Small intestine (tissue), 7 donors: Measurements from ENCODE around the gene BEND3. TPM values are rescaled to one million over a fixed set of nuclear protein-coding genes. Genes with fewer than 3 reads are reported as not detected.
A peak's percentile ranks its signal among the peaks of the same experiment; 100 is the strongest.

Experiments
- DNase-seq, 2 donors: peaks; one replicate each; pipeline versions ENCODE4 v3.0.0 to v3.0.0-alpha.2; 2013
- FAIRE-seq: peaks from 2 replicates; lab custom pipeline; 2012; peaks lifted over from hg19 to GRCh38; lab: Jason Lieb, UNC
- H3K27ac ChIP-seq, 3 donors: one replicate each; pipeline ENCODE4 v1.5.1; 2013; ENCODE audit warnings: low read length in 2 of 3, mild to moderate bottlenecking in 2 of 3, control low read depth in 1 of 3, inconsistent platforms in 1 of 3, low read depth in 1 of 3, moderate library complexity in 1 of 3
- H3K27me3 ChIP-seq, 3 donors: one replicate each; pipeline ENCODE4 v1.6.1; 2013; ENCODE audit warnings: low read length in 3 of 3, inconsistent platforms in 1 of 3; ENCODE audit not compliant: control insufficient read depth in 3 of 3, insufficient read depth in 3 of 3
- H3K36me3 ChIP-seq, 3 donors: one replicate each; pipeline ENCODE4 v1.6.1; 2013; ENCODE audit warnings: low read length in 3 of 3, inconsistent platforms in 1 of 3, low read depth in 1 of 3, mild to moderate bottlenecking in 1 of 3, moderate library complexity in 1 of 3; ENCODE audit not compliant: control insufficient read depth in 3 of 3, insufficient read depth in 2 of 3
- H3K4me1 ChIP-seq, 3 donors: one replicate each; pipeline ENCODE4 v1.6.1; 2013; ENCODE audit warnings: low read length in 2 of 3, inconsistent platforms in 1 of 3, low read depth in 1 of 3, mild to moderate bottlenecking in 1 of 3, moderate library complexity in 1 of 3; ENCODE audit not compliant: control insufficient read depth in 3 of 3, insufficient read depth in 2 of 3
- H3K4me3 ChIP-seq, 3 donors: one replicate each; pipeline ENCODE4 v1.5.1; 2013; ENCODE audit warnings: low read length in 3 of 3, control low read depth in 1 of 3, inconsistent platforms in 1 of 3, low read depth in 1 of 3, mild to moderate bottlenecking in 1 of 3, moderate library complexity in 1 of 3
- H3K9me3 ChIP-seq, 2 donors: one replicate each; pipeline ENCODE4 v1.6.1; 2013; ENCODE audit warnings: low read depth in 1 of 2, low read length in 1 of 2; ENCODE audit not compliant: control insufficient read depth in 2 of 2, insufficient read depth in 1 of 2
- WGBS, 3 donors: extraction: QIAGEN DNeasy Blood & Tissue Kit; methylation state at CpG; one replicate each; pipeline ENCODE4 v1.1.7; 2013; 5-methylcytosine and 5-hydroxymethylcytosine counted together
- polyA plus RNA-seq, 4 donors: library from polyadenylated mRNA; stranded (reverse) in 3 of 4; unstranded in 1 of 4; fragments of 200-250 nt in 3 of 4; fragments of 120-200 nt in 1 of 4; gene quantifications; one replicate each; pipeline versions ENCODE4 v1.2.1 to v1.2.3, GENCODE V29; 2013
- donor health status: healthy with polysubstance abuse.
- donor health status: control.
- donor health status: control.
- donor health status: Bipolar disorder and iron deficiency.
- donor health status: healthy.

Gene BEND3
- polyA plus RNA-seq, 4 donors = 0.45 to 5.5 (median 1.8) TPM

GRCh38 chr6:107059606-107060005 lies 55.7 kb downstream of the BEND3 start:
- H3K4me1 ChIP-seq = no peaks in the 10 kb centered on the region
- WGBS, 3 donors = 90 to 97% (median 94%) methylated on average over 4 of the region's 4 CpGs
- H3K36me3 ChIP-seq = no peaks in the 10 kb centered on the region

GRCh38 chr6:107057679-107058078 lies 57.6 kb downstream of the BEND3 start:
- no peak for FAIRE-seq
- H3K27ac ChIP-seq = no peak overlapping the region
- H3K36me3 ChIP-seq = no peaks in the 10 kb centered on the region

More at GRCh38 chr6:107059606-107060005, 55.7 kb downstream of the BEND3 start:
- DNase-seq (no peak), FAIRE-seq (no peak)
- no peak overlapping the region for H3K27ac ChIP-seq
- H3K4me3 ChIP-seq = no peak overlapping the region
- no peaks in the 10 kb centered on the region for H3K9me3 ChIP-seq
- no peaks in the 10 kb centered on the region for H3K27me3 ChIP-seq

GRCh38 chr6:107056796-107057195 lies 58.5 kb downstream of the BEND3 start:
- DNase-seq = no peak
- no peaks in the 10 kb centered on the region for H3K9me3 ChIP-seq
- WGBS, 3 donors = 79 to 96% (median 80%) methylated on average over 2 of the region's 2 CpGs
- FAIRE-seq = no peak
- no peaks in the 10 kb centered on the region for H3K27me3 ChIP-seq
- H3K4me1 ChIP-seq = no peaks in the 10 kb centered on the region
- H3K4me3 ChIP-seq = no peak overlapping the region
- peaks cover 0 to 3% (median 0%) of the 10 kb centered on the region in 3 donors for H3K36me3 ChIP-seq
- H3K27ac ChIP-seq = no peak overlapping the region

More at GRCh38 chr6:107057679-107058078, 57.6 kb downstream of the BEND3 start:
- Histone ChIP-seq H3K27me3 (no peaks in the 10 kb centered on the region), H3K9me3 (no peaks in the 10 kb centered on the region), H3K4me1 (no peaks in the 10 kb centered on the region), H3K4me3 (no peak overlapping the region)
- DNase-seq = no peak
- WGBS, 3 donors = 55 to 86% (median 66%) methylated on average over 2 of the region's 2 CpGs

GRCh38 chr6:107047807-107048206 lies 67.5 kb downstream of the BEND3 start:
- FAIRE-seq (no peak), DNase-seq (no peak)
- no peaks in the 10 kb centered on the region for H3K27me3 ChIP-seq
- H3K4me3 ChIP-seq = no peak overlapping the region
- H3K36me3 ChIP-seq = peaks cover 0 to 56% (median 5%) of the 10 kb centered on the region in 3 donors
- H3K27ac ChIP-seq = no peak overlapping the region
- peaks cover 0 to 3% (median 0%) of the 10 kb centered on the region in 3 donors for H3K4me1 ChIP-seq
- H3K9me3 ChIP-seq = no peaks in the 10 kb centered on the region
- WGBS, 3 donors = 98 to 99% (median 99%) methylated on average over 7 of the region's 7 CpGs

- FAIRE-seq (no peak), DNase-seq (no peak)
- Histone ChIP-seq H3K36me3 (peaks cover 0 to 54% (median 5%) of the 10 kb centered on the region in 3 donors), H3K4me3 (no peak overlapping the region), H3K27me3 (no peaks in the 10 kb centered on the region), H3K27ac (peak overlapping the region in 1 of 3 donors; percentile 33), H3K4me1 (peaks cover 0 to 9% (median 0%) of the 10 kb centered on the region in 3 donors), H3K9me3 (no peaks in the 10 kb centered on the region)
- WGBS, 3 donors = 67 to 82% (median 79%) methylated on average over 11 of the region's 11 CpGs
Observed at GRCh38 chr6:107045826-107046675, 69.3 kb downstream of the BEND3 start.

- H3K4me1 ChIP-seq = peaks cover 0 to 4% (median 2%) of the 10 kb centered on the region in 3 donors
- H3K27me3 ChIP-seq = no peaks in the 10 kb centered on the region
- WGBS, 3 donors = 92 to 100% (median 92%) methylated on average over 1 of the region's 1 CpG
- DNase-seq (no peak), FAIRE-seq (no peak)
- H3K4me3 ChIP-seq = no peak overlapping the region
- H3K36me3 ChIP-seq = peaks cover 0 to 21% (median 0%) of the 10 kb centered on the region in 3 donors
- H3K27ac ChIP-seq = no peak overlapping the region
- no peaks in the 10 kb centered on the region for H3K9me3 ChIP-seq
Observed at GRCh38 chr6:107033126-107033525, 82.2 kb downstream of the BEND3 start.

GRCh38 chr6:107032051-107032450 lies 83.3 kb downstream of the BEND3 start:
- DNase-seq = no peak
- no peak for FAIRE-seq
- peaks cover 0 to 4% (median 2%) of the 10 kb centered on the region in 3 donors for H3K4me1 ChIP-seq
- peaks cover 0 to 19% (median 0%) of the 10 kb centered on the region in 3 donors for H3K36me3 ChIP-seq
- WGBS, 3 donors = 76 to 85% (median 78%) methylated on average over 2 of the region's 2 CpGs
- no peaks in the 10 kb centered on the region for H3K9me3 ChIP-seq
- H3K27ac ChIP-seq = no peak overlapping the region
- H3K4me3 ChIP-seq = no peak overlapping the region
- H3K27me3 ChIP-seq = no peaks in the 10 kb centered on the region

- FAIRE-seq = no peak
- Histone ChIP-seq H3K36me3 (peaks cover 0 to 15% (median 0%) of the 10 kb centered on the region in 3 donors), H3K4me1 (peaks cover 0 to 4% (median 2%) of the 10 kb centered on the region in 3 donors), H3K27ac (no peak overlapping the region), H3K27me3 (no peaks in the 10 kb centered on the region), H3K4me3 (no peak overlapping the region), H3K9me3 (no peaks in the 10 kb centered on the region)
- DNase-seq = no peak
- WGBS, 3 donors = 53 to 70% (median 63%) methylated on average over 5 of the region's 5 CpGs
Observed at GRCh38 chr6:107030151-107030550, 85.2 kb downstream of the BEND3 start.
